DMS114 treated with DMSO at 0.1 percent for 48 hours (cell line): ENCODE measurements around the gene ANKRD13A.
"Not testable (repeated sequence)": the region's sequence is repeated elsewhere in the genome, so short reads cannot be mapped to it uniquely, and the experiment has no call there.

Source experiments
- DNase-seq: peaks from one replicate; lab custom pipeline; 2025; ENCODE audit not compliant: unreplicated experiment; lab: John Stamatoyannopoulos, UW

ANKRD13A gene

GRCh38 chr12:110077800-110078199 lies 78.6 kb downstream of the ANKRD13A start:
- no peak for DNase-seq

DNA sequence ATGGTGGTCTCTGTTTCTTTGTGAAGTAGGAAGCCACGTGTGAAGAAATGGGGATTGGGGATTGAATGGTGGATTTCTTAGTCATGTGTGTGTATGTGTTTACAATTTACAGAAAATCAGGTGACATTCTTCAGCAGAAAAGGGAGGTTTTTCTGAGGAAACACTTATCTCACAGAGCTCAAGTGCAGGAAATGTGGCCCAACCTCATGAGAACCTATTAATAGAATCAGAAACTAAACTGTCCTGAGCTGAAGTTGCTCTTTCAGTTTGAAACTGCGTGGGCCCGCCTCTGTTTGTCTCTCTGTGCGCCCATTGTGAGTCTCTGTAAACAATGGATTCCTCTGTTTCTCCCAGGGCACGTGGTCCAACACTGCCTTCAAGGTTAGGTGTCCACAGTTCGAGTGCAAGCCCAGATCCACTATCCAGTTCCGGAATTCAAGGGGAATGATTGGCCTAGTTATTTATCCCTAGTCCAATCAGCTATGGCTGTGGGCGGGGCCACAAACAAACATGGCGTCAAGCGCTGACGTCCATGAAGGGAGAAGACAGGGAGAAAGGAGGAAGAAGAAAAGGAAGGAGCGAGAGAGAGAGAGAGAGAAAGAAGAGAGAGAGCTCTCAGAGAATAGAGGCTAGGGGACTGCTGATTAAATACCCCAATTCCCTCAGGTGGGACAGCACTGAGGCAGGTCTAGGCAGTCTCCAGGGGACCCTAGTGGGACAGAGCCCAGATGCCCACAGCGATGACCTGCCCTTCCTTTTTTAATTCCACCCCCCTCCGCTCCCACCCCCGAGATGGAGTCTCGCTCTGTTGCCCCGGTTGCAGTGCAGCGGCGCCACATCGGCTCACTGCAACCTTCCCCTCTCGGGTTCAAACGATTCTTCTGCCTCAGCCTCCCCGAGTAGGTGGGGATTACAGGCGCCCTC lies 80.5 kb downstream of the ANKRD13A start:
- DNase-seq = no peak

- no peak for DNase-seq
Observed at GRCh38 chr12:110080410-110080809, 81.2 kb downstream of the ANKRD13A start.

DNA sequence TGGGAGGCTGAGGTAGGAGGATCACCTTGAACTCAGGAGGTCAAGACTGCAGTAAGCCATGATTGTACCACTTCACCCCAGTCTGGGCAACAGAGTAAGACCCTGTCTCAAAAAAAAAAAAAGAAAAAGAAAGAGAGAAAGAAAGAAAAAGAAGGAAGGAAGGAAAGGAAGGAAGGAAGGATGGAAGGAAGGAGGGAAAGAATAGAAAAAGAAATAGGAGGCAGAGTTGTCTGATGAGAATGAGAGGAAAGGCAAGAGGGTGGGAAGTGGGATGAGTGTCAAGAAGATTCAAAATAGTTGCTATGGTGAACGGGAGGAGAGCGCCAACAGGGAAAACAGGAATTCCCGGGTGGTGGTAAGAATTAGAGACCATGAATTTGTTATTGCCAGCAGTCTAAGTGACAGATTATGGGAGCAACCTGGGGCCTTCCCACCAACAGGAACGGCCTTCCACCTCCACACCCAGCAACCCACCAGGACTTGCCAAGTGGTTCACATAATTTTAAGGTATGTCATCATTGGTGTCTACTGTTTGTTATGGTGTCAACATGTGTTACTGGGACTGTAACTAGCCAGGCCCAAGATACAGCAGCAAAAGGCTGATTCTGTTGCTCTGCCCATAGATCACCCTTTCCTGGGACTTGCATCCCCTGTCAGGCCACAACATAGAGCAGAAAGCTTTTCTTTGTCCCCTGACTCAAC lies 85.2 kb downstream of the ANKRD13A start:
- no peak for DNase-seq

GRCh38 chr12:110088216-110088615 lies 89.0 kb downstream of the ANKRD13A start:
- DNase-seq = not testable (repeated sequence)

GRCh38 chr12:110088936-110089335 lies 89.7 kb downstream of the ANKRD13A start:
- no peak for DNase-seq
